ENCODE data around the gene SLC9A4. TPM values are rescaled to one million over a fixed set of nuclear protein-coding genes. Genes with fewer than 3 reads are reported as not detected.

SLC9A4 gene, protein sequence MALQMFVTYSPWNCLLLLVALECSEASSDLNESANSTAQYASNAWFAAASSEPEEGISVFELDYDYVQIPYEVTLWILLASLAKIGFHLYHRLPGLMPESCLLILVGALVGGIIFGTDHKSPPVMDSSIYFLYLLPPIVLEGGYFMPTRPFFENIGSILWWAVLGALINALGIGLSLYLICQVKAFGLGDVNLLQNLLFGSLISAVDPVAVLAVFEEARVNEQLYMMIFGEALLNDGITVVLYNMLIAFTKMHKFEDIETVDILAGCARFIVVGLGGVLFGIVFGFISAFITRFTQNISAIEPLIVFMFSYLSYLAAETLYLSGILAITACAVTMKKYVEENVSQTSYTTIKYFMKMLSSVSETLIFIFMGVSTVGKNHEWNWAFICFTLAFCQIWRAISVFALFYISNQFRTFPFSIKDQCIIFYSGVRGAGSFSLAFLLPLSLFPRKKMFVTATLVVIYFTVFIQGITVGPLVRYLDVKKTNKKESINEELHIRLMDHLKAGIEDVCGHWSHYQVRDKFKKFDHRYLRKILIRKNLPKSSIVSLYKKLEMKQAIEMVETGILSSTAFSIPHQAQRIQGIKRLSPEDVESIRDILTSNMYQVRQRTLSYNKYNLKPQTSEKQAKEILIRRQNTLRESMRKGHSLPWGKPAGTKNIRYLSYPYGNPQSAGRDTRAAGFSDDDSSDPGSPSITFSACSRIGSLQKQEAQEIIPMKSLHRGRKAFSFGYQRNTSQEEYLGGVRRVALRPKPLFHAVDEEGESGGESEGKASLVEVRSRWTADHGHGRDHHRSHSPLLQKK
- total RNA-seq, result under 1 TPM in 1 of 2 experiments, not detected in 1; 0.11 TPM

- POLR2A ChIA-PET, result no interaction called here
- ATAC-seq (no peak), DNase-seq (peak; percentile 77)
- H3K4me3 Mint-ChIP-seq, result no peak within 1 kb of the TSS
- H3K27me3 Mint-ChIP-seq, result peaks cover 13% of the 10 kb centered on the region
- H3K9me3 Mint-ChIP-seq (ENCODE audit: low read depth), result peaks cover 7% of the 10 kb centered on the region
- no peak within 1 kb of the TSS for H3K27ac Mint-ChIP-seq
- no peaks in the 10 kb centered on the region for H3K4me1 Mint-ChIP-seq
- CTCF ChIA-PET, result interaction anchor here (0.5 to 5.8 kb wide), 28 partner anchors 11 to 1549 kb away, joined by 3 to 80 read pairs (median 4); no protein-coding TSS in a partner anchor
- intact Hi-C loops (cut with DNase I, micrococcal nuclease), result loop anchor here (1.0 to 5.0 kb wide), 6 partner anchors 46 to 334 kb away; no protein-coding TSS in a partner anchor
- no peaks in the 10 kb centered on the region for H3K36me3 Mint-ChIP-seq (ENCODE audit: low read depth)
Measured at GRCh38 chr2:102473020-102473419, at the start of gene SLC9A4. Gene SLC9A4, plus strand, starts transcription at chr2:102473226. Its CDS starts 534 bp downstream, at chr2:102473760.

- Mint-ChIP-seq H3K4me1 (peaks cover 62% of the 10 kb centered on the region), H3K27ac (peak overlapping the region; percentile 84), H3K4me3 (peak overlapping the region; percentile 36), H3K36me3 (ENCODE audit: low read depth) (peaks cover 5% of the 10 kb centered on the region), H3K9me3 (ENCODE audit: low read depth) (no peaks in the 10 kb centered on the region), H3K27me3 (peaks cover 7% of the 10 kb centered on the region)
- POLR2A ChIA-PET, result no interaction called here
- DNase-seq (no peak), ATAC-seq (no peak)
- CTCF ChIA-PET, result interaction anchor here (0.9 to 1.5 kb wide), 2 partner anchors 15 to 172 kb away, joined by 3 read pairs; no protein-coding TSS in a partner anchor
- intact Hi-C loops (cut with DNase I, micrococcal nuclease), result no loop called here
Measured at GRCh38 chr2:102423368-102423767, 49.7 kb upstream of the SLC9A4 start.

GRCh38 chr2:102424754-102425153 lies 48.3 kb upstream of the SLC9A4 start:
- POLR2A ChIA-PET, result no interaction called here
- peaks cover 6% of the 10 kb centered on the region for H3K36me3 Mint-ChIP-seq (ENCODE audit: low read depth)
- peaks cover 56% of the 10 kb centered on the region for H3K4me1 Mint-ChIP-seq
- CTCF ChIA-PET, result interaction anchor here (0.7 to 1.2 kb wide), 3 partner anchors 17 to 825 kb away, joined by 3 to 6 read pairs (median 4); no protein-coding TSS in a partner anchor
- ATAC-seq, result peak; percentile 65
- H3K9me3 Mint-ChIP-seq (ENCODE audit: low read depth), result no peaks in the 10 kb centered on the region
- intact Hi-C loops (cut with DNase I, micrococcal nuclease), result no loop called here
- H3K27ac Mint-ChIP-seq, result no peak overlapping the region
- H3K4me3 Mint-ChIP-seq, result peak overlapping the region; percentile 8
- peaks cover 7% of the 10 kb centered on the region for H3K27me3 Mint-ChIP-seq
- no peak for DNase-seq

GRCh38 chr2:102425441-102426132 lies 47.4 kb upstream of the SLC9A4 start:
- no peak overlapping the region for H3K27ac Mint-ChIP-seq
- no peak for DNase-seq

DNA sequence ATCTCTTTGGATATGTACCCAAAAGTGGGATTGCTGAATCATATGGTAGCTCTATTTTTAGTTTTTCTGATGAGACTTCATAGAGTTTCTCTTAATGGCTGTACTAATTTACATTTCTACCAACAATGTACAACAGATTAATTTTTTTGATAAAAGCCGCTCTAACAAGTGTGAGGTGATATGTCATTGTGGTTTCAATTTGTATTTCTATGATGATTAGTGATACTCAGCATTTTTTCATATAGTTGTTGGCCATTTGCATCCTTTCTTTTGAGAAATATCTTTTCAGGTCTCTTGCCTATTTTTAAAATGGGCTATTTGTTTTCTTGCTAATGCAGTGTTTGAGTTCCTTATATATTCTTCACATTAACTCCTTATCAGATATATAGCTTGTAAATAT lies 45.8 kb upstream of the SLC9A4 start:
- CTCF ChIA-PET, result interaction anchor here (0.6 to 1.5 kb wide), 3 partner anchors 9 to 1075 kb away, joined by 3 to 8 read pairs (median 3); no protein-coding TSS in a partner anchor
- no peak overlapping the region for H3K27ac Mint-ChIP-seq
- intact Hi-C loops (cut with DNase I, micrococcal nuclease), result no loop called here
- H3K36me3 Mint-ChIP-seq (ENCODE audit: low read depth), result peaks cover 6% of the 10 kb centered on the region
- ATAC-seq (no peak), DNase-seq (no peak)
- H3K27me3 Mint-ChIP-seq, result peaks cover 2% of the 10 kb centered on the region
- no peak overlapping the region for H3K4me3 Mint-ChIP-seq
- H3K9me3 Mint-ChIP-seq (ENCODE audit: low read depth), result no peaks in the 10 kb centered on the region
- POLR2A ChIA-PET, result no interaction called here
- H3K4me1 Mint-ChIP-seq, result peaks cover 50% of the 10 kb centered on the region

More at GRCh38 chr2:102425441-102426132, 47.4 kb upstream of the SLC9A4 start:
- Mint-ChIP-seq H3K36me3 (ENCODE audit: low read depth) (peaks cover 6% of the 10 kb centered on the region), H3K4me3 (no peak overlapping the region), H3K4me1 (peaks cover 52% of the 10 kb centered on the region), H3K9me3 (ENCODE audit: low read depth) (no peaks in the 10 kb centered on the region), H3K27me3 (peaks cover 7% of the 10 kb centered on the region)
- ChIA-PET POLR2A (no interaction called here), CTCF (interaction anchor here (0.7 kb wide), 3 partner anchors 11 to 826 kb away, joined by 3 read pairs; no protein-coding TSS in a partner anchor)
- intact Hi-C loops (cut with DNase I, micrococcal nuclease), result no loop called here
- ATAC-seq, result no peak

GRCh38 chr2:102428573-102428972 lies 44.5 kb upstream of the SLC9A4 start:
- H3K27ac Mint-ChIP-seq, result no peak overlapping the region

GRCh38 chr2:102432386-102432785 lies 40.6 kb upstream of the SLC9A4 start:
- peaks cover 43% of the 10 kb centered on the region for H3K4me1 Mint-ChIP-seq
- intact Hi-C loops (cut with DNase I, micrococcal nuclease), result loop anchor here (10.0 kb wide), 2 partner anchors 328 to 718 kb away; no protein-coding TSS in a partner anchor

More at GRCh38 chr2:102428573-102428972, 44.5 kb upstream of the SLC9A4 start:
- ChIA-PET POLR2A (no interaction called here), CTCF (interaction anchor here (1.4 kb wide), 1 partner anchor 8 kb away, joined by 8 read pairs; no protein-coding TSS in a partner anchor)
- peaks cover 6% of the 10 kb centered on the region for H3K36me3 Mint-ChIP-seq (ENCODE audit: low read depth)
- ATAC-seq (no peak), DNase-seq (no peak)
- H3K4me3 Mint-ChIP-seq, result no peak overlapping the region
- H3K9me3 Mint-ChIP-seq (ENCODE audit: low read depth), result no peaks in the 10 kb centered on the region
- H3K27me3 Mint-ChIP-seq, result no peaks in the 10 kb centered on the region
- peaks cover 42% of the 10 kb centered on the region for H3K4me1 Mint-ChIP-seq
- intact Hi-C loops (cut with DNase I, micrococcal nuclease), result no loop called here

DNA sequence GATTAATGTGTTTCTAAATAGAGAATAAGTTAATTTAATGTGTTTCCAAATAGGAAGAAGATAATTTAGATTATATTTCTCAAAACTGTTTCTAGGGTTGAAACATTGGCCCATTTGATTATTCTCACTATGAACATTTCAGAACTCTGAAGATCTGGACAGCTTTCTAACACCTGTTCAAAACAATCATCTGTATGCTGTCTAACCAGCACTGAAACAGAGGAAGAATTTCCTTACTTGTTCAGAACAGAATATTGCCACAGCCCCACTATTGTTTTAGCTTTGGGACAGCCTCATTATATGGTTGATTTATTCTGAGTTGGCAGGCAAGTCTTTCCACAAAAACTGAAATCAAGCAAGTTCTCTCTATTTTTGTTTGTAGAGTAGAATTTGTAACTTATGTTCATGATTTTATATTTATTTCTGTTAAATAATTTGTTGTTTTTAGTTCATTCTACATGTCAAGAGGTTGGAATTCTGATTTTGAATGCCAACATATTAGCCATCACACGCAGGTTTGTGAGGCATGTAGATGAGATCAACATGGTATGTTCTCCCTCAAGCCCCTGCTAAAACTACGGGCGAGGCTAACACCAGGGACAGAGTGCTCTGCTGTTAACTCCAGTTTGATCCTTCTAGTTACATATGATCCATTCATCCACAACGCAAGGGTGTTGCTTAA lies 38.9 kb upstream of the SLC9A4 start:
- H3K9me3 Mint-ChIP-seq (ENCODE audit: low read depth), result no peaks in the 10 kb centered on the region
- H3K4me1 Mint-ChIP-seq, result peaks cover 45% of the 10 kb centered on the region
- H3K36me3 Mint-ChIP-seq (ENCODE audit: low read depth), result no peaks in the 10 kb centered on the region
- ChIA-PET CTCF (interaction anchor here (0.9 to 1.3 kb wide), 4 partner anchors 14 to 185 kb away, joined by 3 to 4 read pairs (median 4); no protein-coding TSS in a partner anchor), POLR2A (no interaction called here)
- no peak overlapping the region for H3K27ac Mint-ChIP-seq
- intact Hi-C loops (cut with DNase I, micrococcal nuclease), result loop anchor here (10.0 kb wide), 2 partner anchors 329 to 719 kb away; no protein-coding TSS in a partner anchor
- no peaks in the 10 kb centered on the region for H3K27me3 Mint-ChIP-seq
- ATAC-seq (no peak), DNase-seq (no peak)
- H3K4me3 Mint-ChIP-seq, result no peak overlapping the region

More at GRCh38 chr2:102432386-102432785, 40.6 kb upstream of the SLC9A4 start:
- CTCF ChIA-PET, result interaction anchor here (0.9 kb wide), 1 partner anchor 11 kb away, joined by 4 read pairs; no protein-coding TSS in a partner anchor
- Mint-ChIP-seq H3K27me3 (no peaks in the 10 kb centered on the region), H3K4me3 (no peak overlapping the region), H3K36me3 (ENCODE audit: low read depth) (peaks cover 2% of the 10 kb centered on the region), H3K27ac (no peak overlapping the region), H3K9me3 (ENCODE audit: low read depth) (no peaks in the 10 kb centered on the region)
- ATAC-seq (no peak), DNase-seq (no peak)
- POLR2A ChIA-PET, result no interaction called here

GRCh38 chr2:102434655-102435381 lies 38.2 kb upstream of the SLC9A4 start:
- intact Hi-C loops (cut with DNase I, micrococcal nuclease), result loop anchor here (5.0 to 10.0 kb wide), 3 partner anchors 330 to 720 kb away; no protein-coding TSS in a partner anchor
- H3K4me3 Mint-ChIP-seq, result no peak overlapping the region

More at GRCh38 chr2:102434655-102435381, 38.2 kb upstream of the SLC9A4 start:
- H3K27ac Mint-ChIP-seq, result peak overlapping the region; percentile 11
- no peaks in the 10 kb centered on the region for H3K36me3 Mint-ChIP-seq (ENCODE audit: low read depth)
- ChIA-PET POLR2A (interaction anchor here (0.6 kb wide), 1 partner anchor 99 kb away, joined by 3 read pairs; no protein-coding TSS in a partner anchor), CTCF (interaction anchor here (0.9 to 2.5 kb wide), 5 partner anchors 14 to 430 kb away, joined by 3 to 6 read pairs (median 4); no protein-coding TSS in a partner anchor)
- peaks cover 38% of the 10 kb centered on the region for H3K4me1 Mint-ChIP-seq
- H3K27me3 Mint-ChIP-seq, result no peaks in the 10 kb centered on the region
- H3K9me3 Mint-ChIP-seq (ENCODE audit: low read depth), result no peaks in the 10 kb centered on the region
- DNase-seq (no peak), ATAC-seq (peak; percentile 7)
